Fibroblast of skin of abdomen (primary cell): Measurements from ENCODE around the gene PRKAG1.

Experiments
- DNase-seq: peaks from one replicate; pipeline ENCODE4 v3.0.0-alpha.2; 2013

Gene PRKAG1

GRCh38 chr12:49000346-49000745 lies 18.2 kb downstream of the PRKAG1 start:
- DNase-seq: no peak

- peak; percentile 50 for DNase-seq
Observed at GRCh38 chr12:48999371-49000131, 19.0 kb downstream of the PRKAG1 start, which contains the start of gene DDN. Gene DDN (minus strand): TSS chr12:48999375. CDS start chr12:48999287, 88 bp downstream.

GRCh38 chr12:48998497-48999353 lies 19.9 kb downstream of the PRKAG1 start:
- no peak for DNase-seq

GRCh38 chr12:48997719-48998496 lies 20.7 kb downstream of the PRKAG1 start:
- DNase-seq: no peak

- peak; percentile 68 for DNase-seq
Observed at GRCh38 chr12:48996794-48997718, 21.5 kb downstream of the PRKAG1 start.

- peak; percentile 79 for DNase-seq
Observed at GRCh38 chr12:48995086-48995879, 23.3 kb downstream of the PRKAG1 start.

GRCh38 chr12:48994224-48995085 lies 24.1 kb downstream of the PRKAG1 start:
- DNase-seq: no peak

GRCh38 chr12:48993787-48994186 lies 24.8 kb downstream of the PRKAG1 start:
- no peak for DNase-seq

- DNase-seq: no peak
Observed at GRCh38 chr12:48991247-48992050, 27.1 kb downstream of the PRKAG1 start.

- no peak for DNase-seq
Observed at GRCh38 chr12:48990552-48990951, 28.0 kb downstream of the PRKAG1 start.

GRCh38 chr12:48988030-48988649 lies 30.4 kb downstream of the PRKAG1 start:
- no peak for DNase-seq

- DNase-seq: no peak
Observed at GRCh38 chr12:48986720-48987291, 31.8 kb downstream of the PRKAG1 start.

GRCh38 chr12:48985901-48986300 lies 32.7 kb downstream of the PRKAG1 start:
- DNase-seq: no peak

- DNase-seq: no peak
Observed at GRCh38 chr12:48985475-48985897, 33.1 kb downstream of the PRKAG1 start.

GRCh38 chr12:48982397-48983080 lies 36.0 kb downstream of the PRKAG1 start:
- DNase-seq: no peak

GRCh38 chr12:48981757-48982157 lies 36.8 kb downstream of the PRKAG1 start:
- DNase-seq: no peak
